Measurements from ENCODE around the gene MBD4. TPM values are rescaled to one million over a fixed set of nuclear protein-coding genes. Genes with fewer than 3 reads are reported as not detected.

MBD4 gene
- total and polyA plus RNA-seq, 10 of the 15 experiments (the other 5 are each of a cell fraction or from before 2014, with no cell fraction given) = 17.7 to 59.0 (median 49.0) TPM

GRCh38 chr3:129399145-129399894, 40.4 kb downstream of the MBD4 start:
- peak overlapping the region; percentile 95 for H2AFZ ChIP-seq (ENCODE audit: control insufficient read depth, low read depth, low read length)
- WGBS (ENCODE audit: insufficient coverage, insufficient replicate concordance, low lambda C conversion rate, missing lambda C conversion rate) = under 1% methylated on average over 25 of the region's 25 CpGs
- DNase-seq (ENCODE audit: low read depth, low spot score) (peak; percentile 93), ATAC-seq (peak; percentile 83), FAIRE-seq (peak; percentile 84)
- no peaks in the 10 kb centered on the region; the same call in 1 of the 2 replicates for H3K4me1 ChIP-seq (ENCODE audit: control insufficient read depth, insufficient read depth, low read length)
- ChIA-PET RAD21 (ENCODE audit: unreplicated experiment) (interaction anchor here (0.6 to 3.3 kb wide), 14 partner anchors 10 to 91 kb away, joined by 3 to 36 read pairs (median 5); partner anchors contain the start of genes IFT122 and MBD4), POLR2A (interaction anchor here (0.6 to 2.7 kb wide), 17 partner anchors 10 to 520 kb away, joined by 3 to 24 read pairs (median 6); partner anchors contain the start of genes ACAD9, HMCES and IFT122), CTCF (interaction anchor here (0.7 to 5.7 kb wide), 21 partner anchors 12 to 124 kb away, joined by 3 to 84 read pairs (median 5); partner anchors contain the start of genes EFCAB12, IFT122 and MBD4), SMC1A (ENCODE audit: uncharacterized antibody, unreplicated experiment) (interaction anchor here (0.8 to 19.4 kb wide), 11 partner anchors 10 to 49 kb away, joined by 3 to 275 read pairs (median 6); partner anchors contain the start of genes IFT122 and MBD4)
- H3K36me3 ChIP-seq (ENCODE audit: control insufficient read depth in 2 of 2, insufficient read depth in 2 of 2, low read length in 1 of 2) = peaks cover 0 to 7% of the 10 kb centered on the region in 2 experiments; a peak in 1 of 4 replicates
- BruUV-seq (replicated peaks) = no TSS peak
- H3K27ac ChIP-seq (ENCODE audit: control insufficient read depth, insufficient read depth) = peak overlapping the region; percentile 87
- intact Hi-C loops (cut with micrococcal nuclease; ENCODE audit: unreplicated experiment) (loop anchor here (2.0 kb wide), 1 partner anchor 41 kb away; the partner anchor contains the start of gene IFT122), in situ Hi-C loops (cut with MboI) (no loop called here)
- peak overlapping the region; percentile 36 for H3K4me2 ChIP-seq (ENCODE audit: control insufficient read depth, insufficient read depth)
- no peaks in the 10 kb centered on the region; the same call in 1 of the 2 replicates for H4K20me1 ChIP-seq (ENCODE audit: control insufficient read depth, insufficient read depth)
- H3K9ac ChIP-seq (ENCODE audit: control insufficient read depth, insufficient read depth, low read length) = peak overlapping the region; percentile 78
- peak overlapping the region; percentile 69 for H3K4me3 ChIP-seq
- no peaks in the 10 kb centered on the region for H3K27me3 ChIP-seq (replicated peaks in 1 of 2; ENCODE audit: control insufficient read depth in 2 of 2, insufficient read depth in 2 of 2, low read length in 1 of 2)
- H3K9me3 ChIP-seq (replicated peaks; ENCODE audit: control insufficient read depth, insufficient read depth, low read length) = no peaks in the 10 kb centered on the region
- H3K79me2 ChIP-seq (ENCODE audit: control insufficient read depth, insufficient read depth, low read length) = peaks cover 34% of the 10 kb centered on the region
- no peak for TF ChIP-seq NFYA (IDR thresholded peaks at IDR 0.05; ENCODE audit: borderline replicate concordance, low read depth, low read length)
- TF ChIP-seq BHLHE40 (IDR thresholded peaks at IDR 0.05; ENCODE audit: borderline replicate concordance in 1 of 2, low read depth in 2 of 2, low read length in 1 of 2) = no peak; a peak in 1 of 4 replicates
- TF ChIP-seq ZZZ3 (IDR thresholded peaks at IDR 0.05; ENCODE audit: control insufficient read depth, insufficient read length, low read depth) = no peak
- TF ChIP-seq MTA3 (IDR thresholded peaks at IDR 0.05; ENCODE audit: borderline replicate concordance, low read length) = no peak
- TF ChIP-seq ZBTB40 (IDR thresholded peaks at IDR 0.05; ENCODE audit: borderline replicate concordance) = peak; percentile 99
- peak; percentile 16; the same call in 1 of the 2 replicates for TF ChIP-seq TAF1 (IDR thresholded peaks at IDR 0.05; ENCODE audit: borderline replicate concordance, low read depth, low read length)
- no peak for TF ChIP-seq SMAD1 (IDR thresholded peaks at IDR 0.05; ENCODE audit: low read depth, partially characterized antibody)
- TF ChIP-seq HDAC6 (IDR thresholded peaks at IDR 0.05; ENCODE audit: unreplicated experiment) = no peak
- TF ChIP-seq MEF2A (IDR thresholded peaks at IDR 0.05; ENCODE audit: insufficient read depth, low read depth, low read length) = no peak
- TF ChIP-seq MEF2B (IDR thresholded peaks at IDR 0.05; ENCODE audit: partially characterized antibody, poor library complexity, severe bottlenecking) = no peak
- TF ChIP-seq BCL11A (IDR thresholded peaks at IDR 0.05; ENCODE audit: low read depth, low read length) = no peak
- no peak for TF ChIP-seq CUX1 (IDR thresholded peaks at IDR 0.05; ENCODE audit: insufficient replicate concordance, low read depth, low read length)

Data from GM12878 (cell line).